Ishikawa (cell line): ENCODE measurements around the gene GARNL3.

ENCODE experiments used
- CREB1 ChIP-seq: IDR thresholded peaks from 2 replicates; pipeline ENCODE4 v1.6.1; 2012; ENCODE audit warnings: low read depth

Gene GARNL3

DNA sequence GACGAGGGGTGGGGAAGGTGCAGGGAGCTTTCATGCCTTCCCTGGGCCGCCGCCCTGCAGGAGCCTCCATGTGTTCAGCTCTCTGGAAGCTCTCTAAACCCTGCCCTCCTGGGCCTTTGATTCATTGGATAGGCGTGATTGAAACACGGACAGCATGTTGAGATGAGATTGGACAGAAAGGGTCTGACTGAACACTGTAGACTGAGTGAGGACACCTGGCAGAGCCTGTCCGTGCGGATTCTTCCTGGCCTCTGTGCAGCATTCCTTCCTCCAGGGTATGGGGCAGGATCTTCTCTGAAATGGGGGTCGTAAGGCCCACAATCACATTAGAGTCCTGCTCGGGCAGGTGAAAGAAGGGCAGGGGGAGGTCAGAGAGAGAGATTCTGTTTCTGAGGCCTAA lies 173.8 kb downstream of the GARNL3 start:
- no peak for TF ChIP-seq CREB1
